Central memory CD4-positive, alpha-beta T cell (primary cell): ENCODE measurements around the gene PUS3.
"Not testable (repeated sequence)": the region's sequence is repeated elsewhere in the genome, so short reads cannot be mapped to it uniquely, and the experiment has no call there.

ENCODE experiments used
- DNase-seq: peaks from one replicate; pipeline ENCODE4 v3.0.0; 2022

The PUS3 gene

DNA sequence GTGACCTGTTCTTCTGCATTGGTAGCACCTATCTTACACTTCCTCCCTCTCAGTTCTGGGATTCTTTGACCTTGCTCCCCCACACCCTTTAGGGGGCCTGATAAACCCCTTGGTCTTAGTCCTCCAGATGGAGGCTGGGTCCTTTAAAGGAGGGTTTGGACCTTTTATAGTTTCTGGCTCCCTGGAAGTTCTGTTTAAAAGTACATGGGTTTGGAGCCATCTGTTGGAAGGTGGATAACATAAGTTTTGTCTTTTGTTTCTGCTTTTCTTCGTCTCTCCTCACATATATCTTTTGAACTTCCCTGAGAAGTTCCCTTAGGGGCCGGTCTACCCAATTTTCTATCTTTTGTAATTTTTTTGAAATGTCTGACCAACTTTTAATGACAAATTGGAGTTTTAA is 33.5 kb downstream of the PUS3 start:
- no peak for DNase-seq

DNA sequence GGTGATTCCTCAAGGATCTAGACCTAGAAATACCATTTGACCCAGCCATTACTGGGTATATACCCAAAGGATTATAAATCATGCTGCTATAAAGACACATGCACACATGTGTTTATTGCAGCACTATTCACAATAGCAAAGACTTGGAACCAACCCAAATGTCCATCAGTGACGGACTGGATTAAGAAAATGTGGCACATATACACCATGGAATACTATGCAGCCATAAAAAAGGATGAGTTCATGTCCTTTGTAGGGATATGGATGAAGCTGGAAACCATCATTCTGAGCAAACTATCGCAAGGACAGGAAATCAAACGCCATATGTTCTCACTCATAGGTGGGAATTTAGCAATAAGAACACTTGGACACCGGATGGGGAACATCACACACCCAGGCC is 37.7 kb downstream of the PUS3 start:
- DNase-seq = not testable (repeated sequence)

DNA sequence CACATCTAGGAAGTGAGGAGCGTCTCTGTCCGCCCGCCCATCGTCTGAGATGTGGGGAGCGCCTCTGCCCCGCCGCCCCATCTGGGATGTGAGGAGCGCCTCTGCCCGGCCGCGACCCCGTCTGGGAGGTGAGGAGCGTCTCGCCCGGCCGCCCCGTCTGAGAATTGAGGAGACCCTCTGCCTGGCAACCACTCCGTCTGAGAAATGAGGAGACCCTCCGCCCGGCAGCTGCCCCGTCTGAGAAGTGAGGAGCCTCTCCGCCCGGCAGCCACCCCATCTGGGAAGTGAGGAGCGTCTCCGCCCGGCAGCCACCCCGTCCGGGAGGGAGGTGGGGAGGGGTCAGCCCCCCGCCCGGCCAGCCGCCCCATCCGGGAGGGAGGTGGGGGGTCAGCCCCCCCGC is 40.2 kb downstream of the PUS3 start:
- DNase-seq = not testable (repeated sequence)

DNA sequence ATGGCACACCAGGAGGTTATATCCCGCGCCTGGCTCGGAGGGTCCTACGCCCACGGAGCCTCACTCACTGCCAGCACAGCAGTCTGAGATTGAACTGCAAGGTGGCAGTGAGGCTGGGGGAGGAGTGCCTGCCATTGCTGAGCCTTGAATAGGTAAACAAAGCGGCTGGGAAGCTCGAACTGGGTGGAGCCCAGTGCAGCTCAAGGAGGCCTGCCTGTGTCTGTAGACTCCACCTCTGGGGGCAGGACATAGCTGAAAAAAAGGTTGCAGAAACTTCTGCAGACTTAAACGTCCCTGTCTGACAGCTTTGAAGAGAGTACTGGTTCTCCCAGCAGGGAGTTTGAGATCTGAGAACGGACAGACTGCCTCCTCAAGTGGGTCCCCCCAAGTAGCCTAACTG is 45.3 kb downstream of the PUS3 start:
- DNase-seq = not testable (repeated sequence)

DNA sequence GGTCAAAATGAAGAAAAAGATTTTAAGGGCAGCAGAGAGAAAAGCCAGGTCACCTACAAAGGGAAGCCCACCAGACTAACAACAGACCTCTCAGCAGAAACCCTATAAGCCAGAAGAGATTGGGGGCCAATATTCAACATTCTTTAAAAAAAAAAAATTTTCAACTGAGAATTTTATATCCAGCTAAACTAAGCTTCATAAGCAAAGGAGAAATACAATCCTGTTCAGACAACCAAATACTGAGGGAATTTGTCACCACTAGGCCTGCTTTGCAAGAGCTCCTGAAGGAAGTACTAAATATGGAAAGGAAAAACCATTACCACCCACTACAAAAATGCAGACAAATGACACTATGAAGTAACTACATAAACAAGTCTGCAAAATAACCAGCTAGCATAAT is 56.8 kb downstream of the PUS3 start:
- DNase-seq = no peak
